HG03354 (cell line): ENCODE results near the gene SLC1A5.
"Not testable (repeated sequence)": the region's sequence is repeated elsewhere in the genome, so short reads cannot be mapped to it uniquely, and the experiment has no call there.

Experiments used
- ATAC-seq: cut with Tn5 transposase; IDR thresholded peaks from one replicate; pipeline ENCODE4 v1.9.1; 2021; ENCODE audit warnings: mild to moderate bottlenecking; ENCODE audit not compliant: unreplicated experiment, poor library complexity, severe bottlenecking

SLC1A5 gene

GRCh38 chr19:46775642-46776258 is 12.6 kb downstream of the SLC1A5 start:
- ATAC-seq: no peak

GRCh38 chr19:46773018-46773399 is 15.4 kb downstream of the SLC1A5 start:
- no peak for ATAC-seq

GRCh38 chr19:46772170-46773017 is 16.0 kb downstream of the SLC1A5 start:
- no peak for ATAC-seq

DNA sequence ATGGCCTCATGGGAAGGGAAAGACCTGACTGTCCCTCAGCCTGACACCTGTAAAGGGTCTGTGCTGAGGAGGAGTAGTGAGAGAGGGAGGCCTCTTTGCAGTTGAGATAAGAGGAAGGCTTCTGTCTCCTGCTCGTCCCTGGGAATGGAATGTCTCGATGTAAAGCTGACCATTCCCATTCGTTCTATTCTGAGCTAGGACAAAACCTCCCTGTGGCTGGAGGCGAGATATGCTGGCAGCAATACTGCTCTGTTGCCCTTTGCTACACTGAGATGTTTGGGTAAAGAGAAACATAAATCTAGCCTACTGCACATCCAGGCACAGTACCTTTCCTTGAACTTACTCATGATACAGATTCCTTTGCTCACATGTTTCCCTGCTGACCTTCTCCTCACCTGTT is 19.6 kb downstream of the SLC1A5 start:
- not testable (repeated sequence) for ATAC-seq

- ATAC-seq: no peak
Measured at GRCh38 chr19:46766569-46767317, 21.7 kb downstream of the SLC1A5 start.

DNA sequence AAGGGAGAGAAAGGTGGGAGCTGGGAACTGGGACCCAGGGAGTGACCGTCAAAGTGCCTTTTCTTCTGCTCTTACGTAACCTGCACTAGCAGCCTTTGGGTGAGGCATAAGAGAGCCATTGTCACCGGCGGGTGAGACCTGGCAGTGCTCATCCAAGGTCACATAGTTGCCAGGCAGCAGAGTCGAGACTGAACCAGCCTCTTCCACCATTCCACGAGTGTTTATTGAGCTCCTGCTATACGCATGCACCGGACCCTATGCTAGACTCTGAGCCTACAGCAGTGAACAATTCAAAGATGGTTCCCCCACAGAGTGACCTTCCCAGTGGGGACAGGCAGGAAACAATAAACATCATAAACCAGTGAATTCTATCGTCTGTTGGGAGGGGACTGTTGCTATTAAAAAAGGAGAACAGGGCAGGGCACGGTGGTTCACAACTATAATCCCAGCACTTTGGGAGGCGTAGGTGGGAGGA is 23.5 kb downstream of the SLC1A5 start:
- ATAC-seq: no peak

- no peak for ATAC-seq
Measured at GRCh38 chr19:46762245-46762890, 26.0 kb downstream of the SLC1A5 start.

GRCh38 chr19:46761418-46761831 is 27.0 kb downstream of the SLC1A5 start:
- no peak for ATAC-seq

- ATAC-seq: not testable (repeated sequence)
Measured at GRCh38 chr19:46760897-46761296, 27.5 kb downstream of the SLC1A5 start.

- no peak for ATAC-seq
Measured at GRCh38 chr19:46760363-46760762, 28.0 kb downstream of the SLC1A5 start.

DNA sequence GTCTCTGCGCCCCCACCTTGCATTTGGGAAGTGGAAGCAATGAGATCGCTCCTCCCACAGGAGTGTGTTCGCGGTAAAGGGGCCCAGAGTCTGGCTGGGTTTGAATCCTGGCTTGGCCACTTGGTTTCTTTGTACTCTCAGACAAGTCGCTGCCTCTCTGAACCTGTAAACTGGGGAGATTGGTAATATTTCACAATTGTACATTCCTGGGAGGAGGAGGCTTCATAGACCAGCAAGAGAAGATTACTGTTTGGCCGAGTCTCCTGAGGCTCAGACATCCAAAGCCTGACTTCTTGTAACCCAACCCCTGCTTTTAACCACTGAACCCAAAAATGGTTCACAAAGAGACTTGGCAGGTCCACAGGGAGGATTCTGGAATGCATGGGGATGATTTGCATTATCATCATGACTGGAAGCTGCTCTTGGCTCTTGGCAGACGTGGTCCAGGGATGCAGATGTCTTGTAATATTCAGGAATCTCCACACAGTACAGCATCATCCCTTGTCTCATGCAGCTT is 28.5 kb downstream of the SLC1A5 start:
- ATAC-seq: no peak

GRCh38 chr19:46759206-46759605 is 29.2 kb downstream of the SLC1A5 start:
- ATAC-seq: no peak

DNA sequence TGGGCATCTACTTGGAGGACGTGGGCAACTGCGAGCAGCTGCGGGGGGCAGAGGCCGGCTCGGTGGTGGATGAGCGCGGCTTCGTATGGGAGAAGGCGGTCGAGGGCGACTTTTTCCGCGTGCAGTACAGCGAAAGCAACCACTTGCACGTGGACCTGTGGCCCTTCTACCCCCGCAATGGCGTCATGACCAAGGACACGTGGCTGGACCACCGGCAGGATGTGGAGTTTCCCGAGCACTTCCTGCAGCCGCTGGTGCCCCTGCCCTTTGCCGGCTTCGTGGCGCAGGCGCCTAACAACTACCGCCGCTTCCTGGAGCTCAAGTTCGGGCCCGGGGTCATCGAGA is 31.9 kb downstream of the SLC1A5 start:
- ATAC-seq: no peak

GRCh38 chr19:46755853-46756543 is 32.4 kb downstream of the SLC1A5 start:
- no peak for ATAC-seq

GRCh38 chr19:46755077-46755852 is 33.1 kb downstream of the SLC1A5 start:
- ATAC-seq: no peak

DNA sequence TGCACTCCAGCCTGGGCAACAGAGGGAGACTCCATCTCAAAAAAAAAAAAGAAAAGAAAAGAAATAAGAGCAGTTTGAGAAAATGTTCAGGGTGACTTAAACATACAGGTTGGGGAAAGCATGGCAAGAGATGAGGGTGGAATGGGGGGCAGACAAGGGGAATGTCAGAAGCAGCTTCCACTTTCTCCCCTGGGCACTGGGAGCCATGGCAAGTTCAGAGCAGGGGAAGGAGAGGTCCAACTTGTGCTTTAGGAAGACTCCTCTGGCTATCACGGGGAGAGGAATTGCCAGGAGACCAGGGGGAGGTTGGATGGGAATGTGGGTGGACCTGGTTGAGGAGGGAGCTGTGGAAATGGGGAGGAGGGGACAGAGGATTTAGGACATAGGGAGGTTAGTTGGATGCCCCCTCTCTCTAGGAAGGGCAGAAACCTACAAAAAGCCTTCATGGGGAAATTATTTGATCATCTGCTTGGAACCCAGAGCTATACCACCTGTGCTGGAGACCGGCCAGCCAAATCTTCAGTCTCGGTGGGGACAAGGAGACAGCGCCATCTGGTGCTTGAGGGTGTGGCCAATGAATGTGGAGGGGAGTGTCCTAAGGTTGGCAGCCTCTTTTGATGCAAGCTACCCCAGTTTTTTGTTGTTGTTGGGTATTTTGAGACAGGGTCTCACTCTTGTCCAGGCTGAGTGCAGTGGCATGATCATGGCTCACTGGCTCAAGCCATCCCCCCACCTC is 34.8 kb downstream of the SLC1A5 start:
- no peak for ATAC-seq

DNA sequence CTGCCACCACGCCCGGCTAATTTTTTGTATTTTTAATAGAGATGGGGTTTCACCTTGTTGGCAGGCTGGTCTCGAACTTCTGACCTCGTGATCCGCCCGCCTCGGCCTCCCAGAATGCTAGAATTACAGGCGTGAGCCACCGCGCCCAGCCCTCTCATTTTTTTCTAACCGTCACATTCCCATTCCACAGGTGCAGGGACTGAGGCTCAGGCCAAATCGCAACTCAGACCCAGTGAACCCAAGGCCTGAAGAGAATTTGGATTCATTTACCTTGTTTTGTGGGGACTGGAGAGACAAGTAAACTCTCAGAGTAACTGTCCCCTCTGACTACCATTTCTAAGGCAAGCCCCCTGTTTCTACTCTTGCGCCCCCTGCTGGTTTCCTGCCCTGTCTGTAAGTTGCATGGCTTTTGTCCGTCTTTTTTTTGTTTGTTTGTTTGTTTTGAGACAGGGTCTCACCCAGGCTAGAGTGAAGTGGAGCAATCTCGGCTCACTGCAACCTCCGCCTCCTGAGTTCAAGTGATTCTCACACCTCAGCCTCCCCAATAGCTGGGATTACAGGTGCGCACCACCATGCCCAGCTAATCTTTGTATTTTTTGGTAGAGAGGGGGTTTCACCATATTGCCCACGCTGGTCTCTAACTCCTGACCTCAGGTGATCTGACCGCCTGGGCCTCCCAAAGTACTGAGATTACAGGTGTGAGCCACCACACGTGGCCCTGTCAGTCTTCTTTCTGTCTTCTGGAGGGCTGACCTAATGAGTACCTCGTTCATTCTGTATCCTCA is 39.9 kb downstream of the SLC1A5 start:
- no peak for ATAC-seq
